ENCODE results near the gene DLGAP1.

DNA sequence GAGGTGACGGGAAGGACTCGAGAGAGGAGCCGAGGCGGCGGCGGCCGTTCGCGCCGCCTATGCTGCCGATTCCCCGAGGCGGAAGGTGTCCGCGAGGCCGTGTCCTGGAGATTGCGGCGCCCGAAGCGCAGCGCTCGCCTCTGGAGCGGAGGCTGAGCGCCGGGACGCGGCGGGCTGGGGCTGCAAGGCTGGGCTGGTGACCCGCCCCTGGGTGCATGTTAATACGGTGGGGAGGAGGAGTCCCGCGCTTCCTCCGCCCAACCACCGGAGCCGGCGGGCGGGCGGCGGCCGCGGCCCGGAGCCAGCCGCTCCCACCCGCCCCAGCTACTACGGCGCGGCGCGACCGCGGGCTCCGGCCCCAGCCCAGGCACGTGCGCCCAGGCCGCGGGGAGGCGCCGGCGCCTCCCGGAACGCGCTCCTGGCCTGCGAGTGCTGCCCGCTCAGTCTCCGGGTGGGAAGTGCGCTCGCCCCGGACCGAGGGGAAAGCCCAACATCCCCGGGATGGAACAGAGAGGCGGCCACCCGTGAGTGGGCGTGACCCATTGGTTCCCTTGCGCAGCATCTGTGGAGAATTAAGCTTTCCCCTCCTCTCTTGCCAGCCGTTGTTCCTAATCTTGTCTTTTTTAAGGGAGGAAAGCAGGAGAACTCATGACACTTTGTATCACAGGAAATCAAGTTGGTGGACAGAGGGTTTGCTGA lies at the start of gene DLGAP1:
- TF ChIP-seq, protein P1, sequence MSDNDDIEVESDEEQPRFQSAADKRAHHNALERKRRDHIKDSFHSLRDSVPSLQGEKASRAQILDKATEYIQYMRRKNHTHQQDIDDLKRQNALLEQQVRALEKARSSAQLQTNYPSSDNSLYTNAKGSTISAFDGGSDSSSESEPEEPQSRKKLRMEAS (IDR thresholded peaks at IDR 0.05; ENCODE audit: low read depth, low read length) = no peak
- TF ChIP-seq, protein P2, sequence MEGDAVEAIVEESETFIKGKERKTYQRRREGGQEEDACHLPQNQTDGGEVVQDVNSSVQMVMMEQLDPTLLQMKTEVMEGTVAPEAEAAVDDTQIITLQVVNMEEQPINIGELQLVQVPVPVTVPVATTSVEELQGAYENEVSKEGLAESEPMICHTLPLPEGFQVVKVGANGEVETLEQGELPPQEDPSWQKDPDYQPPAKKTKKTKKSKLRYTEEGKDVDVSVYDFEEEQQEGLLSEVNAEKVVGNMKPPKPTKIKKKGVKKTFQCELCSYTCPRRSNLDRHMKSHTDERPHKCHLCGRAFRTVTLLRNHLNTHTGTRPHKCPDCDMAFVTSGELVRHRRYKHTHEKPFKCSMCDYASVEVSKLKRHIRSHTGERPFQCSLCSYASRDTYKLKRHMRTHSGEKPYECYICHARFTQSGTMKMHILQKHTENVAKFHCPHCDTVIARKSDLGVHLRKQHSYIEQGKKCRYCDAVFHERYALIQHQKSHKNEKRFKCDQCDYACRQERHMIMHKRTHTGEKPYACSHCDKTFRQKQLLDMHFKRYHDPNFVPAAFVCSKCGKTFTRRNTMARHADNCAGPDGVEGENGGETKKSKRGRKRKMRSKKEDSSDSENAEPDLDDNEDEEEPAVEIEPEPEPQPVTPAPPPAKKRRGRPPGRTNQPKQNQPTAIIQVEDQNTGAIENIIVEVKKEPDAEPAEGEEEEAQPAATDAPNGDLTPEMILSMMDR (IDR thresholded peaks at IDR 0.05; ENCODE audit: low read depth, low read length) = no peak
- TF ChIP-seq POLR2A (IDR thresholded peaks at IDR 0.05; ENCODE audit: extremely low read depth, insufficient read length) (no peak), MYC (IDR thresholded peaks at IDR 0.05; ENCODE audit: low read depth, low read length) (no peak)

All from NB4 (cell line).